Heart left ventricle (tissue), 16 donors: Measurements from ENCODE around the gene C2CD4D. TPM values are rescaled to one million over a fixed set of nuclear protein-coding genes. Genes with fewer than 3 reads are reported as not detected.

Source experiments
- ATAC-seq, 4 donors: fragments of 200-7000 bp; cut with Tn5 transposase; one replicate each; pipeline ENCODE4 v1.9.1; 2020 to 2022; ENCODE audit warnings: moderate library complexity in 4 of 4, mild to moderate bottlenecking in 3 of 4, moderate number of reproducible peaks in 1 of 4
- DNase-seq, 5 donors: peaks; one replicate each; pipeline ENCODE4 v3.0.0-alpha.2; 2020
- H3K27ac ChIP-seq, 12 donors: fragments of 200-600 bp; sonication (generic) in 4 of 12; one replicate each; pipeline versions ENCODE4 v1.5.0 to v1.8.0; 2016 to 2022; ENCODE audit warnings: mild to moderate bottlenecking in 2 of 12
- H3K27me3 ChIP-seq, 9 donors: fragments of 200-600 bp; sonication (generic) in 2 of 9; one replicate each; pipeline versions ENCODE4 v1.5.1 to v1.8.0; 2016 to 2022; ENCODE audit warnings: mild to moderate bottlenecking in 3 of 9
- H3K36me3 ChIP-seq, 9 donors: fragments of 200-600 bp; sonication (generic) in 2 of 9; one replicate each; pipeline versions ENCODE4 v1.5.0 to v1.8.0; 2018 to 2022; ENCODE audit warnings: mild to moderate bottlenecking in 2 of 9
- H3K4me1 ChIP-seq, 12 donors: fragments of 200-600 bp; sonication (generic) in 4 of 12; one replicate each; pipeline versions ENCODE4 v1.5.0 to v1.8.0; 2016 to 2022; ENCODE audit warnings: mild to moderate bottlenecking in 3 of 12
- H3K4me3 ChIP-seq, 12 donors: fragments of 200-600 bp; sonication (generic) in 4 of 12; one replicate each; pipeline versions ENCODE4 v1.5.0 to v1.8.0; 2017 to 2022; ENCODE audit warnings: mild to moderate bottlenecking in 9 of 12, moderate library complexity in 4 of 12
- H3K9me3 ChIP-seq, 12 donors: fragments of 200-600 bp; sonication (generic) in 4 of 12; one replicate each; pipeline versions ENCODE4 v1.5.0 to v1.8.0; 2016 to 2022; ENCODE audit warnings: mild to moderate bottlenecking in 1 of 12
- POLR2A ChIP-seq, 2 donors: fragments of 450-650 bp; IDR thresholded peaks; one replicate each; pipeline ENCODE4 v1.6.1; 2017; ENCODE audit warnings: antibody characterized with exemption in 2 of 2, mild to moderate bottlenecking in 2 of 2, moderate library complexity in 2 of 2
- WGBS, 4 donors: extraction: QIAGEN DNeasy Blood & Tissue Kit in 2 of 4; methylation state at CpG; one replicate each; pipeline versions ENCODE4 v1.1.5 to v1.1.7; 2013 to 2018; 5-methylcytosine and 5-hydroxymethylcytosine counted together
- intact Hi-C, 10 donors: fragments of 100-400 bp; cut with DNase I; formaldehyde crosslinking; loops; one replicate each; pipeline versions ENCODE4 v1.11.1 to v1.14.2; 2022
- polyA plus RNA-seq, 2 donors: library from polyadenylated mRNA; stranded (reverse); fragments of 200-250 nt; gene quantifications; one replicate each; pipeline ENCODE4 v1.2.3, GENCODE V29; 2013
- total RNA-seq, 9 donors: library from RNA; depleted of rRNA in 2 of 9; stranded (reverse); fragments of >200 nt in 2 of 9; fragmentation: NEBNext Ultra II Directional in 3 of 9; extraction: Animal tissue kit (Norgen Biotek cat#: 25700) in 3 of 9; gene quantifications; one replicate each; pipeline versions ENCODE4 v1.1.0 to v1.2.4, GENCODE V29; 2016 to 2023
- TF ChIP-seq, protein P1 (sequence below), 12 donors: fragments of 200-600 bp; sonication (generic) in 4 of 12; IDR thresholded peaks; one replicate each; pipeline versions ENCODE4 v1.5.0 to v1.8.0; 2018 to 2022; ENCODE audit warnings: antibody characterized with exemption in 12 of 12, mild to moderate bottlenecking in 5 of 12
- donor health status: ischemic (EF 13 %, LVEDD 7.1; RV severe dilation, severe dysfunction).
- donor health status: healthy with polysubstance abuse.
- donor health status: DM: no; HTN: yes; CAD: no.
- donor health status: DM: no; HTN: no; CAD: no.
- donor health status: ischemic (EF 25% LVEDD 6.9; RV normal size, moderate dysfunction).
- donor health status: ischemic (EF 25% LVEDD 5.7; RV mildly dilated, moderate dysfunction).
- donor health status: healthy.
- donor health status: DM: yes; HTN: yes; CAD: no.
- donor health status: ischemic (EF 35%, LVEDD 5.7; RV mildly dilated, moderate dysfunction).
- donor health status: nonischemic (EF 11% LVEDD 7.7; RV severe dilation, severe dysfunction).
- donor health status: DM: yes; HTN: yes; CAD: no.
- donor health status: PGD.
- donor health status: ischemic (EF 29% LVEDD 5.4; RV normal size, mild dysfunction).
- donor health status: nonischemic (EF 23%, LVEDD 6.1; RV moderate dilation, normal function).

Gene C2CD4D
- total and polyA plus RNA-seq, 11 donors, result 0.14 to 0.28 TPM; not detected in 9

DNA sequence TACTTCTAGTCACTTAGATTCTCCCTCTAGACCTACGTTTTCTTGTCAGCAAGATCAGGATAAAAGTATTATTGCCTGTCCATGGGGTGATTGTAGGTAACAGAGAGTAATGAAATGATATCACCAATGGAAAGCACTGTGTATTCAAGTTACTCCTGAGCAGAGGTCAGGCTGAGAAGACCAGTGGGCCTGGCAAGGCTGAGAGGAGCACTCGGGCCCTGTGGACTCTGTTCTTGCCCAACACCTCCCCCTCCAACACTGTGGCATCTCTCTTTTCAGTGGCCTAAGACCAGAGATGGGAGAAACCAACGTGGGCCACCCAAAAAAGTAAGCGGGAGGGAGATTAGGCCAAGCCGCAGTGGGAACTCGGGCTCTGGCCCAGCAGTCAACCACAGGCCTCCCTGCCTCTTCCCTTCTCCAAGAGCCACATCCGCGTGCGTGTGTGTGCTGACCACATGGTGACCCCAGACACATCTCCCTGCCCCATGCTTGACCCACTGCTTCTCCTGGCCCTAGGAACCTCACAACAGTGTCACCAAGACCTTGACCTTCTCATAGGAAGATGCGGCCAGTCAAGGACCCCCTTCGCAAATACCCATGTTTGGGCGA, 20.3 kb downstream of the C2CD4D start:
- intact Hi-C loops, result no loop called here
- DNase-seq (no peak), ATAC-seq (no peak)
- peaks cover 0 to 13% (median 0%) of the 10 kb centered on the region in 12 donors for H3K4me1 ChIP-seq
- TF ChIP-seq, protein P1, sequence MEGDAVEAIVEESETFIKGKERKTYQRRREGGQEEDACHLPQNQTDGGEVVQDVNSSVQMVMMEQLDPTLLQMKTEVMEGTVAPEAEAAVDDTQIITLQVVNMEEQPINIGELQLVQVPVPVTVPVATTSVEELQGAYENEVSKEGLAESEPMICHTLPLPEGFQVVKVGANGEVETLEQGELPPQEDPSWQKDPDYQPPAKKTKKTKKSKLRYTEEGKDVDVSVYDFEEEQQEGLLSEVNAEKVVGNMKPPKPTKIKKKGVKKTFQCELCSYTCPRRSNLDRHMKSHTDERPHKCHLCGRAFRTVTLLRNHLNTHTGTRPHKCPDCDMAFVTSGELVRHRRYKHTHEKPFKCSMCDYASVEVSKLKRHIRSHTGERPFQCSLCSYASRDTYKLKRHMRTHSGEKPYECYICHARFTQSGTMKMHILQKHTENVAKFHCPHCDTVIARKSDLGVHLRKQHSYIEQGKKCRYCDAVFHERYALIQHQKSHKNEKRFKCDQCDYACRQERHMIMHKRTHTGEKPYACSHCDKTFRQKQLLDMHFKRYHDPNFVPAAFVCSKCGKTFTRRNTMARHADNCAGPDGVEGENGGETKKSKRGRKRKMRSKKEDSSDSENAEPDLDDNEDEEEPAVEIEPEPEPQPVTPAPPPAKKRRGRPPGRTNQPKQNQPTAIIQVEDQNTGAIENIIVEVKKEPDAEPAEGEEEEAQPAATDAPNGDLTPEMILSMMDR (IDR thresholded peaks at IDR 0.05), result no peak
- TF ChIP-seq POLR2A (IDR thresholded peaks at IDR 0.05), result no peak
- H3K36me3 ChIP-seq, result peaks cover 0 to 11% (median 0%) of the 10 kb centered on the region in 9 donors
- H3K4me3 ChIP-seq, result no peak overlapping the region
- WGBS, 4 donors, result 85 to 90% (median 87%) methylated on average over 7 to 12 of the region's 12 CpGs
- H3K27me3 ChIP-seq, result no peaks in the 10 kb centered on the region
- H3K27ac ChIP-seq, result no peak overlapping the region
- H3K9me3 ChIP-seq, result no peaks in the 10 kb centered on the region

DNA sequence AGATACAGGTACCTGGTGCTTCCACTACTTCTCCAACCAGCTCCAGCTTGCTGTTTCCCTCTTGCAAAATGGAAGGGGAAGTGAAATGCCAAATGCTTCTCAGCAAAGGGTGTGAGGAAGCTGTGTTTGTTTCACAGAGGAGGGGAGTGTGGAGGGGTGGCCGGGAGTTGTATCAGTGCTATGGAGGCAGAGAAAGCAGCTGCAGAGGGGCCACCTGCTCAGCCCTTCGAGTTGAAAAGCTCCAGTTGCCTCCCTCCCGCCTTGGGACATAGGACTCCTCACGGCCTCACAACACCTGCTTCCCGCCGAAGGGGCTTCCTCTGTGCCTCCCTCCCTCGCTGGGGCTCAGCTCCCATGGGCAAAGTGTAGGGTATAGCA, 22.3 kb downstream of the C2CD4D start:
- no peak for DNase-seq
- Histone ChIP-seq H3K36me3 (peaks cover 0 to 11% (median 0%) of the 10 kb centered on the region in 9 donors), H3K27me3 (no peaks in the 10 kb centered on the region), H3K27ac (no peak overlapping the region), H3K9me3 (no peaks in the 10 kb centered on the region), H3K4me3 (no peak overlapping the region), H3K4me1 (peaks cover 0 to 13% (median 0%) of the 10 kb centered on the region in 12 donors)
- intact Hi-C loops, result no loop called here
- TF ChIP-seq, protein P1 (IDR thresholded peaks at IDR 0.05), result no peak
- no peak for TF ChIP-seq POLR2A (IDR thresholded peaks at IDR 0.05)
- WGBS, 4 donors, result 51 to 59% (median 56%) methylated on average over 7 of the region's 7 CpGs
- no peak for ATAC-seq

DNA sequence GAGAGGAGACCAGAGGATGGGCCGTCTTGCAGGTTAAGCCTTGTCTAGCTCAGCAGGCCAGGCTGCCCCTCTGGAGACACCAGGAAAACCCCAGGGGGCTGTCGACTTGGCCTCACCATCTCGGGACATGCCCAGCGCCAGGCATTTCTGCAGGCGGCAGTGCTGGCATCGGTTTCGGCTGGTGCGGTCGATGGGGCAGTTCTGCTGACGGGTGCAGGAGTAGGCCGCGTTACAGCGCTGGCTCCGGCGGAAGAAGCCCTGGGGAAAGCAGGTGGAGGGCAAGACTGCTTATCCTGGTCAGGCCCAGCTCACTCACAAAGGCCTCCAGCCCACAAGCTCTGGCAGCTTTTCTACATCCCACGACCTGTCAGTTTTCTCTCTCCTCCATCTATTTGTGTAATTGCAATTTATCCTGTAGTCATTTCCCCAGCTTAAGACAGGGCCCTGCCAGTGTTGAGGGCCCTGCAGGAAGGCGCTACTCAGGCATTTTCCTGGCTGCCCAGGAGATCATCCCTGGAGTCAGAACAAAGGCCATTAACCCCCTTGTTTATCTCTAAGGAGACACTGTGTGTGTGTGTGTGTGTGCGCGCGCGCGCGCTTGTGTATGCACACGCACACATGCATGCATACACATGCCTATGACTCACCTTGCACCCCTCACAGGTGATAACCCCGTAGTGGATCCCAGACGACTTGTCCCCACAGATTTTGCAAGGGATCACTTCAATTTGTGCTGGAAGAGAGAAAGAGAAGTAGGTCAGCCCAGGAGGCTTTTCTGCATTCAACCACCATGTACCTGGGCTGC, 22.9 kb downstream of the C2CD4D start:
- WGBS, 4 donors, result 63 to 80% (median 78%) methylated on average over 16 to 26 of the region's 26 CpGs
- intact Hi-C loops, result no loop called here

More for the DNA sequence above, 22.9 kb downstream of the C2CD4D start:
- Histone ChIP-seq H3K27me3 (no peaks in the 10 kb centered on the region), H3K9me3 (no peaks in the 10 kb centered on the region), H3K4me3 (no peak overlapping the region), H3K27ac (no peak overlapping the region), H3K36me3 (peaks cover 0 to 11% (median 0%) of the 10 kb centered on the region in 9 donors), H3K4me1 (peaks cover 0 to 13% (median 0%) of the 10 kb centered on the region in 12 donors)
- TF ChIP-seq POLR2A (IDR thresholded peaks at IDR 0.05), result no peak
- TF ChIP-seq, protein P1 (IDR thresholded peaks at IDR 0.05), result no peak
- no peak for DNase-seq
- ATAC-seq, result no peak
